ENCODE results near the gene SYT7.

DNA sequence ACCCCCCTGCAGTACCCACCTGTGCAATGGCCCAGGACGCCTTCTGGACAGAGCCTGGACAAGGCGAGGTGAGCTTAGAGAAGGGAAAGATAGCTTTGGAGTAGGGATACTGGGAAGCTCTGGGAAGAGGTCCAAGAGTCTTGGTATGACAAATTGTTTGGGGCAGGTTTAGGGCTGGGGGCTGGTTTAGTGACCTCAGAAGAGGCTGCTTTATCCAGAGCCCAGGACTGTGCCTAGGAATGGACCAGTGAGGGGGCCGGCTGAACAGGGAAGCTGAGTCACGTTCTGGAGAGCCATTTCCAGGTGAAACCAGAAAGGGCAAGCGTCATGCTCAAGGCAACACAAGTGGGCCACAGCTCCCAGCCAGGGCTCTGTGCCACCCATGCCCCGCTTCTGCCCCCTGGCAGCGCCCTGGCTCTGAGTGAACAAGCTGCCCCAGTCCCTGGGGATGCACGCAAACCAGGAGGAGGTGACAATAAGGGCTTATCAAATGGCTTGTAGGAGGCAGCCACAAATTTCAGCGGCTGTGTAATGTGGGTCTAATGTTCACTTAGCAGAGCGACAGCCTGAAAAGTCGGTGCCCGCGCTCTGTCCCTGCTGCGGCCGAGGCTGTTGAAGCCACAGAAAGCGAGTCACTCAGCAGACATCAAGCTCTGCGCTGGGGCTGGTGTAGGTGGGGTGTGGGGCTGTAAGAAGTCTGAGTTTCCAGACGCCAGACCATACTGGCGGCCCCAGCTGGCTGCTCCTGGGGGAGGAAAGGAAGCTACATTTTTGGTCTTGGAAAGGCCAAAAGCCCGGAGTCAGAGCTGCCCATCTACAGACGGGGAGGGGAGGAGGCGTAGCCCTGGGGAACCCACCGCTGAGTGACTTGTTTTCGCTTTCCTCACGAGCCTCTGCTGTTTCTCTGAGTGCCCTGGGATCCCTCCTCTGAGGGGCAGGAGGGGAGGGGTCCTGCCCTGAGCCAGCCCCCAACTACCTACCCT, 18.3 kb upstream of the SYT7 start:
- TF ChIP-seq, protein P1, sequence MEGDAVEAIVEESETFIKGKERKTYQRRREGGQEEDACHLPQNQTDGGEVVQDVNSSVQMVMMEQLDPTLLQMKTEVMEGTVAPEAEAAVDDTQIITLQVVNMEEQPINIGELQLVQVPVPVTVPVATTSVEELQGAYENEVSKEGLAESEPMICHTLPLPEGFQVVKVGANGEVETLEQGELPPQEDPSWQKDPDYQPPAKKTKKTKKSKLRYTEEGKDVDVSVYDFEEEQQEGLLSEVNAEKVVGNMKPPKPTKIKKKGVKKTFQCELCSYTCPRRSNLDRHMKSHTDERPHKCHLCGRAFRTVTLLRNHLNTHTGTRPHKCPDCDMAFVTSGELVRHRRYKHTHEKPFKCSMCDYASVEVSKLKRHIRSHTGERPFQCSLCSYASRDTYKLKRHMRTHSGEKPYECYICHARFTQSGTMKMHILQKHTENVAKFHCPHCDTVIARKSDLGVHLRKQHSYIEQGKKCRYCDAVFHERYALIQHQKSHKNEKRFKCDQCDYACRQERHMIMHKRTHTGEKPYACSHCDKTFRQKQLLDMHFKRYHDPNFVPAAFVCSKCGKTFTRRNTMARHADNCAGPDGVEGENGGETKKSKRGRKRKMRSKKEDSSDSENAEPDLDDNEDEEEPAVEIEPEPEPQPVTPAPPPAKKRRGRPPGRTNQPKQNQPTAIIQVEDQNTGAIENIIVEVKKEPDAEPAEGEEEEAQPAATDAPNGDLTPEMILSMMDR (IDR thresholded peaks at IDR 0.05): no peak
- no peak for TF ChIP-seq POLR2A (IDR thresholded peaks at IDR 0.05)

Measured in lower leg skin (tissue), 3 donors.